ENCODE measurements around the gene DNAL4. TPM values are rescaled to one million over a fixed set of nuclear protein-coding genes. Genes with fewer than 3 reads are reported as not detected.

The DNAL4 gene
- total RNA-seq, 2 donors from 2014 or later = 12.3 TPM

DNA sequence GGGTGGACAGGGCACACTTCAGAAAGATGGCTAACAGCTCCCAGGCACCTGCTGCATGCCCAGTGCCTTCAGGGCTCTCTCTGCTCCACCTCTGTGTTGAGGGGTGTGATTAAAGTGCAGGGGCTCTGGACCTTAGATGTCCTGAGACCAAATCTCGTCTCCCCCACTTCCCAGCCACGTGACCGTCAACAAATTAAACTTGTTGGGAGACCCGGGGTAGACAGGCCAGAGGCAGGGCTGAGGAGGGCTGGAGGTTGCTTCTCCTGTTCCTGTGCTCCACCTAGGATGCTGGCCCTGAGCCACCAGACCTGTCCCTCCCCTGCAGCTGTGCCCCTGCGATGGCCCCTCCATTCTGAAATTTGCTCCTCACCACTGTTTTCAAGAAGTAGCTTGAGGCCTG is 32.9 kb upstream of the DNAL4 start:
- H3K9me3 ChIP-seq = no peaks in the 10 kb centered on the region
- no peak overlapping the region for H3K27ac ChIP-seq
- no peaks in the 10 kb centered on the region for H3K4me1 ChIP-seq
- no peak overlapping the region for H3K4me3 ChIP-seq
- H3K27me3 ChIP-seq = no peaks in the 10 kb centered on the region
- no peak for DNase-seq (ENCODE audit: low spot score)
- TF ChIP-seq, protein P1, sequence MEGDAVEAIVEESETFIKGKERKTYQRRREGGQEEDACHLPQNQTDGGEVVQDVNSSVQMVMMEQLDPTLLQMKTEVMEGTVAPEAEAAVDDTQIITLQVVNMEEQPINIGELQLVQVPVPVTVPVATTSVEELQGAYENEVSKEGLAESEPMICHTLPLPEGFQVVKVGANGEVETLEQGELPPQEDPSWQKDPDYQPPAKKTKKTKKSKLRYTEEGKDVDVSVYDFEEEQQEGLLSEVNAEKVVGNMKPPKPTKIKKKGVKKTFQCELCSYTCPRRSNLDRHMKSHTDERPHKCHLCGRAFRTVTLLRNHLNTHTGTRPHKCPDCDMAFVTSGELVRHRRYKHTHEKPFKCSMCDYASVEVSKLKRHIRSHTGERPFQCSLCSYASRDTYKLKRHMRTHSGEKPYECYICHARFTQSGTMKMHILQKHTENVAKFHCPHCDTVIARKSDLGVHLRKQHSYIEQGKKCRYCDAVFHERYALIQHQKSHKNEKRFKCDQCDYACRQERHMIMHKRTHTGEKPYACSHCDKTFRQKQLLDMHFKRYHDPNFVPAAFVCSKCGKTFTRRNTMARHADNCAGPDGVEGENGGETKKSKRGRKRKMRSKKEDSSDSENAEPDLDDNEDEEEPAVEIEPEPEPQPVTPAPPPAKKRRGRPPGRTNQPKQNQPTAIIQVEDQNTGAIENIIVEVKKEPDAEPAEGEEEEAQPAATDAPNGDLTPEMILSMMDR (IDR thresholded peaks at IDR 0.05) = no peak
- H3K36me3 ChIP-seq = no peaks in the 10 kb centered on the region

DNA sequence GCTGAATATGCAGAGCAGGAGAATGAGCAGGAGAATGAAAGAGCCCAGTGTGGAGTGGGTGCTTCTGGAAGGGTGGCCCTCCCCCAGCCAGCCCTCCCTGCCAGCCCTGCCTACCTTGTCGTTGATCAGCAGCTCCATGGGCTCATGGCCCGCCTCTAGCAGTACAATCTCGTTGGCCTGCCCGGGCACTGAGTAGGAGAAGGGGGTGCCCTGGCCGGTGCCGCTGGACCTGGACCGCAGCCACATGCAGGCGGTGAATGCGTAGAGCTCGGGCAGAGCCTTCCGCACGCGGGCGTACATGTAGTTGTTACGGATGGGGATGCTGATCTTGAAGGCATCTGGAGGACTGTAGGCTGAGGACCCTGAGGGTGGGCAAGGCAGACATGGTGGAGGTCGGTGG is 32.4 kb upstream of the DNAL4 start:
- no peak for DNase-seq (ENCODE audit: low spot score)

DNA sequence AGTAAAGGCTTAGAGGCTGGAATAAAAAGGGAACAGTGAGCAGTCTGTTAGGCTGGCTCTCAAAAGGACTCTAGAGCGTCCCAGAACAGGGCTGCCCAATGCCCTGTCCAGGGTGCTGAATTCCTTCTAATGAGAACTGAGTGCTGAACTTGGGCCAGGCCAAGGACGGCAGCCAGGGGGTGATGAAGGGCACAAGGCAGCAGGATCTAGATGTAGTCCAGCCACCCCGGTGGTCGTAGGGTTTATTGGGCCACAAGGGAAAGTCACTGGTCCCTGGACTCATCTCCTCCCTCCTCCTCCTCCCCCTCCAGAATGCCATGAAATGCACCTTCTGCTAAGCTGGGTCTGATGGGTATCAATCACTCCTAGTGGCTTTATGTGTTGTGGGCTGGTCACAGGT is 30.6 kb upstream of the DNAL4 start:
- DNase-seq (ENCODE audit: low spot score) = no peak
- Histone ChIP-seq H3K27ac (no peak overlapping the region), H3K36me3 (no peaks in the 10 kb centered on the region), H3K4me3 (no peak overlapping the region), H3K4me1 (no peaks in the 10 kb centered on the region), H3K27me3 (no peaks in the 10 kb centered on the region), H3K9me3 (no peaks in the 10 kb centered on the region)
- TF ChIP-seq, protein P1 (IDR thresholded peaks at IDR 0.05) = peak; percentile 19 to 52

More for the DNA sequence above, 32.4 kb upstream of the DNAL4 start:
- no peak overlapping the region for H3K4me3 ChIP-seq
- no peaks in the 10 kb centered on the region for H3K9me3 ChIP-seq
- no peak overlapping the region for H3K27ac ChIP-seq
- H3K4me1 ChIP-seq = no peaks in the 10 kb centered on the region
- H3K36me3 ChIP-seq = no peaks in the 10 kb centered on the region
- H3K27me3 ChIP-seq = no peaks in the 10 kb centered on the region
- TF ChIP-seq, protein P1 (IDR thresholded peaks at IDR 0.05) = no peak

DNA sequence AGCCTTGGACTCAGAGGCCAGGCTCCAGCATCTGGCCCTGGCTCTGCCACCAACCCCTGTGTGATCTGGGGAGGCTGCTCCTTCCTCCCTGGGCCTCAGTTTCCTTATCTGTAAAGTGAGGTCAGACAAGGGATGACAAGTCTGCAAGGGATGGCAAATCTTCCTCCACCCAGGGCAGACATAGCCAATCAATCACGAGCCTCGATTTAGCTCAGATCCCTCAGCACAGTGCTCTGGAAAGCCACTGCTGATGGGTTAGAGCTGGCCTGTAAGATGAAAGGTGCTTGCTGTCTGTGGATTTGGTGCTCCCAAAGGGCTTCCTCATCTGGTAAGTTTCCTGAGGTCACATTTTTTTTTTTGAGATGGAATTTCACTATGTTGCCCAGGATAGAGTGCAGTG is 29.7 kb upstream of the DNAL4 start:
- Histone ChIP-seq H3K9me3 (no peaks in the 10 kb centered on the region), H3K4me1 (no peaks in the 10 kb centered on the region), H3K27ac (no peak overlapping the region), H3K27me3 (no peaks in the 10 kb centered on the region), H3K36me3 (no peaks in the 10 kb centered on the region), H3K4me3 (no peak overlapping the region)
- TF ChIP-seq, protein P1 (IDR thresholded peaks at IDR 0.05) = no peak
- no peak for DNase-seq (ENCODE audit: low spot score)

DNA sequence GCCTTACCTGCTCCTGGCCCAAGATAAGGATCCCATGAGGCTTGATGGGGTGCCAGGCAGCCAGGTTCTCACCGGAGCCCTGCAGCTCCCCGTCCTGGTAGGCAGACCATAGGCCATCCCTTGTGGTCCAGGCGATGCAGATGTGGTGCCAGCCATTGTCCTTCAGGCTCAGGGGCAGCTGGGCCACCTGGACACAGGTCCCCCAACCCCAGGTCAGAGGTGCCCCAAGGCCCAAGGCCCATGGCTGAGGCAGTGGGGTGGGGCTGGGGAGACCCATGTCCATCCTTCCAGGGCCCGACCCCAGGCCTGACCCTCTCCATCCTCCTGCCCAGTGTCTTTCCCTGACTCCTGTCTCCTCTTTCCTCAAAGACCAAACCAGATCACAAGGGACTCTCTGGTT is 29.1 kb upstream of the DNAL4 start:
- Histone ChIP-seq H3K4me1 (no peaks in the 10 kb centered on the region), H3K27ac (no peak overlapping the region), H3K36me3 (no peaks in the 10 kb centered on the region), H3K27me3 (no peaks in the 10 kb centered on the region), H3K4me3 (no peak overlapping the region), H3K9me3 (no peaks in the 10 kb centered on the region)
- TF ChIP-seq, protein P1 (IDR thresholded peaks at IDR 0.05) = no peak
- DNase-seq (ENCODE audit: low spot score) = no peak

DNA sequence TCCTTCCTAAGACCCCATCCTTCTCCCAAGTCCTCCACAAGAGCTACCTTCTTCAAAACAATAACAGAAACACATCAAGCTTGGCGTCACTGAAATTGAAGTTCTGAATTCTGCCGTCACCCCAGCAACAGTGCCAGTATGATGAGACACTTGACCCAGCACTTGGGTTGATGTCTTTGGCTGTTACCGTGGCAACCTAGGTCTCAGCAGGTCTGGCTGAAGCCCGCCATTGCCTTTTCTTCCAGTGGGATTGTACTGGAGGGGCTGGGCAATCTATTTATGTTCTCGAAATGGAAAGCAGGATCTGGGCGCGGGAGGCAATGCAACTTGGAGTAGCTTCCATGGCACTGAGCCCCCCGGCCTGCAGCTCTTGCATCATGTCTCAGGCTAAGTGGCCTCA is 26.1 kb upstream of the DNAL4 start:
- no peak for DNase-seq (ENCODE audit: low spot score)
- Histone ChIP-seq H3K4me3 (no peak overlapping the region), H3K36me3 (no peaks in the 10 kb centered on the region), H3K27me3 (no peaks in the 10 kb centered on the region), H3K9me3 (no peaks in the 10 kb centered on the region), H3K27ac (no peak overlapping the region), H3K4me1 (no peaks in the 10 kb centered on the region)
- TF ChIP-seq, protein P1 (IDR thresholded peaks at IDR 0.05) = no peak

Measured in right atrium auricular region (tissue), 2 donors.